WTC11 (cell line): ENCODE data around the gene REG4. TPM values are rescaled to one million over a fixed set of nuclear protein-coding genes. Genes with fewer than 3 reads are reported as not detected.

ENCODE experiments used
- ATAC-seq: fragments of 200-7000 bp; cut with Tn5 transposase; 2 replicates; pipeline ENCODE4 v1.10.0; 2021; ENCODE audit warnings: mild to moderate bottlenecking, moderate library complexity
- CTCF ChIA-PET: fragments of 300-600 bp; sonication (Branson Sonifier 250); formaldehyde crosslinking; loops from one replicate; lab custom pipeline; 2021; ENCODE audit warnings: antibody characterized with exemption; lab: Charles Lee
- POLR2A ChIA-PET: fragments of 350-600 bp; sonication (Branson Sonifier 250); formaldehyde crosslinking; loops from one replicate; lab custom pipeline; 2021; ENCODE audit warnings: antibody characterized with exemption; lab: Charles Lee
- DNase-seq: peaks from one replicate; pipeline ENCODE4 v3.0.0; 2021; ENCODE audit warnings: low spot score
- H3K27ac Mint-ChIP-seq: 2 replicates; pipeline ENCODE4 v1.8.0; 2021; ENCODE audit warnings: mixed read lengths
- H3K27me3 Mint-ChIP-seq: 2 replicates; pipeline ENCODE4 v1.8.0; 2021; ENCODE audit warnings: low read depth, mild to moderate bottlenecking, moderate library complexity, mixed read lengths
- H3K36me3 Mint-ChIP-seq: 2 replicates; pipeline ENCODE4 v1.8.0; 2021; ENCODE audit warnings: mixed read lengths
- H3K4me1 Mint-ChIP-seq: 2 replicates; pipeline ENCODE4 v1.8.0; 2022; ENCODE audit warnings: mixed read lengths
- H3K4me3 Mint-ChIP-seq: 2 replicates; pipeline ENCODE4 v1.8.0; 2021; ENCODE audit warnings: mild to moderate bottlenecking, moderate library complexity, mixed read lengths
- H3K9me3 Mint-ChIP-seq: 2 replicates; pipeline ENCODE4 v1.8.0; 2021; ENCODE audit warnings: mixed read lengths
- AR ChIP-seq: fragments of 250-450 bp; sonication (Bioruptor Pico); IDR thresholded peaks from 2 replicates; pipeline ENCODE4 v1.9.0; 2021; ENCODE audit warnings: mild to moderate bottlenecking
- ELF4 ChIP-seq: sonication (generic); formaldehyde crosslinking; IDR thresholded peaks from 2 replicates; pipeline ENCODE4 v1.8.1; 2022; ENCODE audit warnings: low read depth, mild to moderate bottlenecking, moderate library complexity, missing genetic modification reagents
- EMX1 ChIP-seq: fragments of 250-450 bp; sonication (Bioruptor Pico); IDR thresholded peaks from 2 replicates; pipeline ENCODE4 v1.8.0; 2021; ENCODE audit warnings: mild to moderate bottlenecking
- FOXK1 ChIP-seq: sonication (generic); formaldehyde crosslinking; IDR thresholded peaks from 2 replicates; pipeline ENCODE4 v1.8.0; 2022; ENCODE audit warnings: mild to moderate bottlenecking, moderate library complexity, missing genetic modification reagents
- MAX ChIP-seq: sonication (generic); formaldehyde crosslinking; IDR thresholded peaks from 2 replicates; pipeline ENCODE4 v1.8.0; 2022; ENCODE audit warnings: mild to moderate bottlenecking, missing genetic modification reagents
- MLX ChIP-seq: sonication (generic); formaldehyde crosslinking; IDR thresholded peaks from 2 replicates; pipeline ENCODE4 v1.8.1; 2023; ENCODE audit warnings: mild to moderate bottlenecking, missing genetic modification reagents, moderate library complexity
- MXD4 ChIP-seq: fragments of 250-450 bp; sonication (Bioruptor Pico); IDR thresholded peaks from 2 replicates; pipeline ENCODE4 v1.8.0; 2021; ENCODE audit warnings: mild to moderate bottlenecking, moderate library complexity, borderline replicate concordance
- NR2C2 ChIP-seq: sonication (generic); formaldehyde crosslinking; IDR thresholded peaks from 2 replicates; pipeline ENCODE4 v1.8.0; 2022; ENCODE audit warnings: mild to moderate bottlenecking, missing genetic modification reagents
- PREB ChIP-seq: sonication (generic); formaldehyde crosslinking; IDR thresholded peaks from 2 replicates; pipeline ENCODE4 v1.8.1; 2022; ENCODE audit warnings: mild to moderate bottlenecking, missing genetic modification reagents, moderate library complexity, borderline replicate concordance
- PRRX2 ChIP-seq: fragments of 250-450 bp; sonication (Bioruptor Pico); IDR thresholded peaks from 2 replicates; pipeline ENCODE4 v1.8.0; 2021; ENCODE audit warnings: mild to moderate bottlenecking
- SMAD4 ChIP-seq: sonication (generic); formaldehyde crosslinking; IDR thresholded peaks from 2 replicates; pipeline ENCODE4 v1.8.0; 2022; ENCODE audit warnings: mild to moderate bottlenecking, missing genetic modification reagents
- ZBTB21 ChIP-seq: sonication (generic); formaldehyde crosslinking; IDR thresholded peaks from 2 replicates; pipeline ENCODE4 v1.8.1; 2023; ENCODE audit warnings: mild to moderate bottlenecking, missing genetic modification reagents, borderline replicate concordance
- ZNF396 ChIP-seq: fragments of 250-450 bp; sonication (Bioruptor Pico); IDR thresholded peaks from 2 replicates; pipeline ENCODE4 v1.8.0; 2021; ENCODE audit warnings: mild to moderate bottlenecking, moderate library complexity, borderline replicate concordance
- ZNF416 ChIP-seq: fragments of 250-450 bp; sonication (Bioruptor Pico); IDR thresholded peaks from 2 replicates; pipeline ENCODE4 v1.9.0; 2021; ENCODE audit warnings: mild to moderate bottlenecking, inconsistent platforms
- ZNF425 ChIP-seq: fragments of 250-450 bp; sonication (Bioruptor Pico); conservative IDR thresholded peaks from 2 replicates; pipeline ENCODE4 v1.9.0; 2021; ENCODE audit warnings: mild to moderate bottlenecking
- ZSCAN18 ChIP-seq: fragments of 250-450 bp; sonication (Bioruptor Pico); IDR thresholded peaks from 2 replicates; pipeline ENCODE4 v2.1.2; 2022; ENCODE audit warnings: mild to moderate bottlenecking, moderate library complexity
- total RNA-seq: library from RNA; stranded (reverse); gene quantifications from 3 replicates; pipeline ENCODE4 v1.2.3, GENCODE V29; 2021
- TF ChIP-seq, protein P1 (sequence below): sonication (generic); formaldehyde crosslinking; IDR thresholded peaks from 2 replicates; pipeline ENCODE4 v1.8.0; 2022; ENCODE audit warnings: mild to moderate bottlenecking, missing genetic modification reagents
- TF ChIP-seq, protein P2 (sequence below): fragments of 250-450 bp; sonication (Bioruptor Pico); IDR thresholded peaks from 2 replicates; pipeline ENCODE4 v1.9.0; 2021; ENCODE audit warnings: mild to moderate bottlenecking, borderline replicate concordance
- TF ChIP-seq, protein P3 (sequence below): sonication (generic); formaldehyde crosslinking; IDR thresholded peaks from 2 replicates; pipeline ENCODE4 v1.8.1; 2022; ENCODE audit warnings: low read depth, mild to moderate bottlenecking, moderate library complexity, missing genetic modification reagents, borderline replicate concordance
- TF ChIP-seq, protein P4 (sequence below): sonication (generic); formaldehyde crosslinking; conservative IDR thresholded peaks from 2 replicates; pipeline ENCODE4 v1.8.1; 2022; ENCODE audit warnings: mild to moderate bottlenecking, missing genetic modification reagents

REG4 gene
- total RNA-seq, 1 experiment from 2014 or later, result 0.31 TPM

DNA sequence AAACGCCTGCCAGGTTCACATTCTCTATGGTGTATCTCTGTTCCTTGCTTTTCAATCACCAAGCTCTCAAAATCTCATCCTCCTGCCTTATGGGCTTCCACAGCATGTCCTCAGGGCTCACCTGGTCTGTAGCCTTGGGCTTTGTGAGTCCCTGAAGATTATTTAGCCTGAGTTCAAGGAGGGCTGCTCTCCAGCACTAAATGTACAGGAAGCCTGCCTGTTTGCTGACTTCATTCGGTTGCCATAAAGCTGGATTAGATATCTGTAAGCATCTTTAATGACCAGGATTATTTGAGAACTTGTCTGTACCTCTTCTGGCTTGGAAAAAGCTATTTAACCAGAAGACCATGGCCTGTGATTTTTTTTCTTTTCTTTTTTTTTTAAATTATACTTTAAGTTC is 6.9 kb upstream of the REG4 start:
- no peaks in the 10 kb centered on the region for H3K9me3 Mint-ChIP-seq
- TF ChIP-seq ELF4 (CRISPR knock-in tag) (no peak), AR (no peak), PREB (CRISPR knock-in tag) (no peak), ZNF416 (CRISPR knock-in tag) (no peak), ZSCAN18 (CRISPR knock-in tag) (no peak), MAX (CRISPR knock-in tag) (no peak), MLX (no peak), EMX1 (CRISPR knock-in tag) (no peak), ZNF396 (CRISPR knock-in tag) (no peak), PRRX2 (no peak), ZNF425 (CRISPR knock-in tag) (no peak), SMAD4 (no peak), ZBTB21 (no peak), MXD4 (CRISPR knock-in tag) (no peak), NR2C2 (no peak), FOXK1 (CRISPR knock-in tag) (no peak)
- TF ChIP-seq, protein P1, sequence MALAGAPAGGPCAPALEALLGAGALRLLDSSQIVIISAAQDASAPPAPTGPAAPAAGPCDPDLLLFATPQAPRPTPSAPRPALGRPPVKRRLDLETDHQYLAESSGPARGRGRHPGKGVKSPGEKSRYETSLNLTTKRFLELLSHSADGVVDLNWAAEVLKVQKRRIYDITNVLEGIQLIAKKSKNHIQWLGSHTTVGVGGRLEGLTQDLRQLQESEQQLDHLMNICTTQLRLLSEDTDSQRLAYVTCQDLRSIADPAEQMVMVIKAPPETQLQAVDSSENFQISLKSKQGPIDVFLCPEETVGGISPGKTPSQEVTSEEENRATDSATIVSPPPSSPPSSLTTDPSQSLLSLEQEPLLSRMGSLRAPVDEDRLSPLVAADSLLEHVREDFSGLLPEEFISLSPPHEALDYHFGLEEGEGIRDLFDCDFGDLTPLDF (CRISPR knock-in tag), result no peak
- TF ChIP-seq, protein P2, sequence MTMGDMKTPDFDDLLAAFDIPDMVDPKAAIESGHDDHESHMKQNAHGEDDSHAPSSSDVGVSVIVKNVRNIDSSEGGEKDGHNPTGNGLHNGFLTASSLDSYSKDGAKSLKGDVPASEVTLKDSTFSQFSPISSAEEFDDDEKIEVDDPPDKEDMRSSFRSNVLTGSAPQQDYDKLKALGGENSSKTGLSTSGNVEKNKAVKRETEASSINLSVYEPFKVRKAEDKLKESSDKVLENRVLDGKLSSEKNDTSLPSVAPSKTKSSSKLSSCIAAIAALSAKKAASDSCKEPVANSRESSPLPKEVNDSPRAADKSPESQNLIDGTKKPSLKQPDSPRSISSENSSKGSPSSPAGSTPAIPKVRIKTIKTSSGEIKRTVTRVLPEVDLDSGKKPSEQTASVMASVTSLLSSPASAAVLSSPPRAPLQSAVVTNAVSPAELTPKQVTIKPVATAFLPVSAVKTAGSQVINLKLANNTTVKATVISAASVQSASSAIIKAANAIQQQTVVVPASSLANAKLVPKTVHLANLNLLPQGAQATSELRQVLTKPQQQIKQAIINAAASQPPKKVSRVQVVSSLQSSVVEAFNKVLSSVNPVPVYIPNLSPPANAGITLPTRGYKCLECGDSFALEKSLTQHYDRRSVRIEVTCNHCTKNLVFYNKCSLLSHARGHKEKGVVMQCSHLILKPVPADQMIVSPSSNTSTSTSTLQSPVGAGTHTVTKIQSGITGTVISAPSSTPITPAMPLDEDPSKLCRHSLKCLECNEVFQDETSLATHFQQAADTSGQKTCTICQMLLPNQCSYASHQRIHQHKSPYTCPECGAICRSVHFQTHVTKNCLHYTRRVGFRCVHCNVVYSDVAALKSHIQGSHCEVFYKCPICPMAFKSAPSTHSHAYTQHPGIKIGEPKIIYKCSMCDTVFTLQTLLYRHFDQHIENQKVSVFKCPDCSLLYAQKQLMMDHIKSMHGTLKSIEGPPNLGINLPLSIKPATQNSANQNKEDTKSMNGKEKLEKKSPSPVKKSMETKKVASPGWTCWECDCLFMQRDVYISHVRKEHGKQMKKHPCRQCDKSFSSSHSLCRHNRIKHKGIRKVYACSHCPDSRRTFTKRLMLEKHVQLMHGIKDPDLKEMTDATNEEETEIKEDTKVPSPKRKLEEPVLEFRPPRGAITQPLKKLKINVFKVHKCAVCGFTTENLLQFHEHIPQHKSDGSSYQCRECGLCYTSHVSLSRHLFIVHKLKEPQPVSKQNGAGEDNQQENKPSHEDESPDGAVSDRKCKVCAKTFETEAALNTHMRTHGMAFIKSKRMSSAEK (CRISPR knock-in tag), result no peak
- TF ChIP-seq, protein P3, sequence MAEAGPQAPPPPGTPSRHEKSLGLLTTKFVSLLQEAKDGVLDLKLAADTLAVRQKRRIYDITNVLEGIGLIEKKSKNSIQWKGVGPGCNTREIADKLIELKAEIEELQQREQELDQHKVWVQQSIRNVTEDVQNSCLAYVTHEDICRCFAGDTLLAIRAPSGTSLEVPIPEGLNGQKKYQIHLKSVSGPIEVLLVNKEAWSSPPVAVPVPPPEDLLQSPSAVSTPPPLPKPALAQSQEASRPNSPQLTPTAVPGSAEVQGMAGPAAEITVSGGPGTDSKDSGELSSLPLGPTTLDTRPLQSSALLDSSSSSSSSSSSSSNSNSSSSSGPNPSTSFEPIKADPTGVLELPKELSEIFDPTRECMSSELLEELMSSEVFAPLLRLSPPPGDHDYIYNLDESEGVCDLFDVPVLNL (CRISPR knock-in tag), result no peak
- TF ChIP-seq, protein P4, sequence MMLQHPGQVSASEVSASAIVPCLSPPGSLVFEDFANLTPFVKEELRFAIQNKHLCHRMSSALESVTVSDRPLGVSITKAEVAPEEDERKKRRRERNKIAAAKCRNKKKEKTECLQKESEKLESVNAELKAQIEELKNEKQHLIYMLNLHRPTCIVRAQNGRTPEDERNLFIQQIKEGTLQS (CRISPR knock-in tag), result no peak
- H3K27me3 Mint-ChIP-seq, result peaks cover 3% of the 10 kb centered on the region; the same call in 1 of the 2 replicates
- no peak overlapping the region for H3K4me3 Mint-ChIP-seq
- no peaks in the 10 kb centered on the region for H3K4me1 Mint-ChIP-seq
- no peak overlapping the region for H3K27ac Mint-ChIP-seq
- no peak for DNase-seq
- ChIA-PET CTCF (interaction anchor here (1.6 to 1.7 kb wide), 2 partner anchors 9 kb away, joined by 5 to 6 read pairs; no protein-coding TSS in a partner anchor), POLR2A (no interaction called here)
- ATAC-seq, result no peak
- no peaks in the 10 kb centered on the region for H3K36me3 Mint-ChIP-seq
